HEK293 (cell line): Measurements from ENCODE around the gene TP63.

Experiments used
- CTCF ChIA-PET: fragments of 350-600 bp; formaldehyde crosslinking; extraction: SDS; loops from one replicate; lab custom pipeline; 2021; ENCODE audit warnings: antibody characterized with exemption; lab: Yijun Ruan, JAX
- POLR2A ChIA-PET: fragments of 300-600 bp; formaldehyde crosslinking; extraction: SDS; loops from one replicate; lab custom pipeline; 2020; ENCODE audit warnings: antibody characterized with exemption, inconsistent platforms; lab: Yijun Ruan, JAX
- H3K27ac ChIP-seq: fragments of 200-500 bp; sonication (Bioruptor generic); 2 replicates; pipeline ENCODE4 v1.5.1; 2014; ENCODE audit warnings: low read depth, low read length, control low read depth, inconsistent platforms; ENCODE audit errors: extremely low read depth
- H3K36me3 ChIP-seq, 2 experiments: fragments of 200-500 bp in 1 of 2; sonication (Bioruptor generic) in 1 of 2; 1 replicate in 1 of 2; 2 replicates in 1 of 2; pipeline ENCODE4 v1.5.1; 2014 to 2017; ENCODE audit warnings: inconsistent platforms in 2 of 2, low read length in 2 of 2; ENCODE audit not compliant: control insufficient read depth in 2 of 2, insufficient read depth in 1 of 2
- H3K4me1 ChIP-seq: fragments of 200-500 bp; sonication (Bioruptor generic); 2 replicates; pipeline ENCODE4 v1.5.1; 2014; ENCODE audit warnings: mild to moderate bottlenecking, low read length, inconsistent platforms; ENCODE audit not compliant: control insufficient read depth, insufficient read depth
- H3K4me3 ChIP-seq: 2 replicates; pipeline ENCODE4 v1.5.1; 2011; ENCODE audit warnings: low read depth, mild to moderate bottlenecking, control low read depth, low read length, moderate library complexity
- H3K9me3 ChIP-seq: fragments of 200-500 bp; sonication (Bioruptor generic); 2 replicates; pipeline ENCODE4 v1.5.1; 2014; ENCODE audit warnings: low read depth, low read length, inconsistent platforms; ENCODE audit not compliant: control insufficient read depth, insufficient read depth
- ATF2 ChIP-seq: fragments of 450-650 bp; formaldehyde crosslinking; IDR thresholded peaks from 2 replicates; pipeline ENCODE4 v1.5.1; 2016; ENCODE audit warnings: missing biosample characterization, missing genetic modification characterization, low read depth
- KLF10 ChIP-seq: fragments of 450-650 bp; IDR thresholded peaks from 2 replicates; pipeline ENCODE4 v1.5.1; 2018; ENCODE audit warnings: missing biosample characterization, mild to moderate bottlenecking, missing genetic modification characterization
- MZF1 ChIP-seq: fragments of 450-650 bp; formaldehyde crosslinking; IDR thresholded peaks from 2 replicates; pipeline ENCODE4 v1.5.1; 2017; ENCODE audit warnings: missing biosample characterization, missing genetic modification characterization, borderline replicate concordance
- ZNF174 ChIP-seq: fragments of 450-650 bp; formaldehyde crosslinking; IDR thresholded peaks from 2 replicates; pipeline ENCODE4 v1.5.0; 2017; ENCODE audit warnings: missing biosample characterization, mild to moderate bottlenecking, missing genetic modification characterization
- ZNF18 ChIP-seq: fragments of 450-650 bp; formaldehyde crosslinking; IDR thresholded peaks from 2 replicates; pipeline ENCODE4 v1.5.1; 2016; ENCODE audit warnings: missing biosample characterization, missing genetic modification characterization
- ZNF184 ChIP-seq: fragments of 450-650 bp; IDR thresholded peaks from 2 replicates; pipeline ENCODE4 v1.5.1; 2018; ENCODE audit warnings: missing biosample characterization, mild to moderate bottlenecking, missing genetic modification characterization
- ZNF2 ChIP-seq: fragments of 450-650 bp; formaldehyde crosslinking; IDR thresholded peaks from 2 replicates; pipeline ENCODE4 v1.5.1; 2016; ENCODE audit warnings: missing biosample characterization, missing genetic modification characterization
- ZNF202 ChIP-seq: fragments of 450-650 bp; formaldehyde crosslinking; IDR thresholded peaks from 2 replicates; pipeline ENCODE4 v1.5.1; 2016; ENCODE audit warnings: missing biosample characterization, missing genetic modification characterization, borderline replicate concordance
- ZNF248 ChIP-seq: fragments of 450-650 bp; formaldehyde crosslinking; IDR thresholded peaks from 2 replicates; pipeline ENCODE4 v1.5.1; 2017; ENCODE audit warnings: missing biosample characterization, missing genetic modification characterization
- ZNF26 ChIP-seq: fragments of 450-650 bp; formaldehyde crosslinking; IDR thresholded peaks from 2 replicates; pipeline ENCODE4 v1.5.1; 2016; ENCODE audit warnings: missing biosample characterization, missing genetic modification characterization
- ZNF350 ChIP-seq: fragments of 450-650 bp; formaldehyde crosslinking; IDR thresholded peaks from 2 replicates; pipeline ENCODE4 v1.5.0; 2017; ENCODE audit warnings: missing biosample characterization, mild to moderate bottlenecking, missing genetic modification characterization
- ZNF391 ChIP-seq: fragments of 450-650 bp; formaldehyde crosslinking; IDR thresholded peaks from 2 replicates; pipeline ENCODE4 v1.5.1; 2016; ENCODE audit warnings: low read depth, missing biosample characterization, missing genetic modification characterization, borderline replicate concordance
- ZNF473 ChIP-seq: fragments of 450-650 bp; formaldehyde crosslinking; IDR thresholded peaks from 2 replicates; pipeline ENCODE4 v1.5.1; 2017; ENCODE audit warnings: missing biosample characterization, missing genetic modification characterization
- ZNF548 ChIP-seq: fragments of 450-650 bp; formaldehyde crosslinking; IDR thresholded peaks from 2 replicates; pipeline ENCODE4 v1.5.1; 2016; ENCODE audit warnings: missing biosample characterization, missing genetic modification characterization
- ZNF561 ChIP-seq: fragments of 450-650 bp; IDR thresholded peaks from 2 replicates; pipeline ENCODE4 v1.5.1; 2018; ENCODE audit warnings: missing biosample characterization, missing genetic modification characterization, borderline replicate concordance
- ZNF624 ChIP-seq: fragments of 450-650 bp; formaldehyde crosslinking; IDR thresholded peaks from 2 replicates; pipeline ENCODE4 v1.5.1; 2017; ENCODE audit warnings: missing biosample characterization, missing genetic modification characterization
- ZNF626 ChIP-seq: fragments of 450-650 bp; sonication (Bioruptor Pico); formaldehyde crosslinking; IDR thresholded peaks from 2 replicates; pipeline ENCODE4 v1.5.1; 2018; ENCODE audit warnings: missing biosample characterization, missing genetic modification characterization, inconsistent platforms
- ZNF660 ChIP-seq: fragments of 450-650 bp; IDR thresholded peaks from 2 replicates; pipeline ENCODE4 v1.5.1; 2018; ENCODE audit warnings: missing biosample characterization, mild to moderate bottlenecking, missing genetic modification characterization
- ZSCAN4 ChIP-seq: fragments of 450-650 bp; formaldehyde crosslinking; IDR thresholded peaks from 2 replicates; pipeline ENCODE4 v1.5.1; 2017; ENCODE audit warnings: missing biosample characterization, missing genetic modification characterization

Gene TP63

GRCh38 chr3:189727898-189728297 lies 96.7 kb downstream of the TP63 start:
- CTCF ChIA-PET = no interaction called here

GRCh38 chr3:189728915-189729314 lies 97.7 kb downstream of the TP63 start:
- Histone ChIP-seq H3K9me3 (no peaks in the 10 kb centered on the region), H3K36me3 (no peaks in the 10 kb centered on the region), H3K4me1 (no peaks in the 10 kb centered on the region), H3K4me3 (no peak overlapping the region), H3K27ac (no peak overlapping the region)
- ChIA-PET CTCF (interaction anchor here (0.7 kb wide), 1 partner anchor 44 kb away, joined by 4 read pairs; no protein-coding TSS in a partner anchor), POLR2A (no interaction called here)
- TF ChIP-seq ZSCAN4 = no peak
- no peak for TF ChIP-seq ZNF548

More at GRCh38 chr3:189727898-189728297, 96.7 kb downstream of the TP63 start:
- no peak for TF ChIP-seq ZNF350 (tag by site-specific recombination)
- no peak for TF ChIP-seq ZNF202
- TF ChIP-seq ZNF660 = no peak
- TF ChIP-seq ZNF18 (tag by site-specific recombination) = no peak
- no peak for TF ChIP-seq ZNF391
- TF ChIP-seq ZNF26 (tag by site-specific recombination) = no peak
- TF ChIP-seq KLF10 (tag by site-specific recombination) = no peak
- no peak for TF ChIP-seq ZNF2 (tag by site-specific recombination)
- TF ChIP-seq ZNF248 (tag by site-specific recombination) = no peak
- no peak for TF ChIP-seq ATF2
- no peak for TF ChIP-seq ZNF184 (tag by site-specific recombination)
- no peak for TF ChIP-seq ZNF561 (tag by site-specific recombination)
- no peak for TF ChIP-seq ZNF174 (tag by site-specific recombination)
- TF ChIP-seq MZF1 (tag by site-specific recombination) = no peak
- no peak for TF ChIP-seq ZNF626 (tag by site-specific recombination)
- no peak for TF ChIP-seq ZNF473
- TF ChIP-seq ZNF624 (tag by site-specific recombination) = no peak
- no peak overlapping the region for H3K4me3 ChIP-seq
- H3K9me3 ChIP-seq = no peaks in the 10 kb centered on the region
- no peak overlapping the region for H3K27ac ChIP-seq
- H3K36me3 ChIP-seq = no peaks in the 10 kb centered on the region
- POLR2A ChIA-PET = no interaction called here
- H3K4me1 ChIP-seq = no peaks in the 10 kb centered on the region
